PC-3 (cell line): ENCODE results near the gene ARHGEF17.

Experiments used
- CTCF ChIP-seq: fragments of 300-600 bp; sonication (generic); conservative IDR thresholded peaks from 2 replicates; pipeline ENCODE4 v1.5.1; 2017; ENCODE audit warnings: antibody characterized with exemption, low read depth, mild to moderate bottlenecking, low read length
- EZH2 ChIP-seq: fragments of 300-600 bp; sonication (generic); IDR thresholded peaks from one replicate; pipeline ENCODE4 v1.6.1; 2017; ENCODE audit warnings: antibody characterized with exemption, mild to moderate bottlenecking, low read length; ENCODE audit not compliant: unreplicated experiment
- EZH2phosphoT487 ChIP-seq: fragments of 300-600 bp; sonication (generic); IDR thresholded peaks from 2 replicates; pipeline ENCODE4 v1.6.1; 2018; ENCODE audit warnings: mild to moderate bottlenecking, antibody characterized with exemption, low read length, borderline replicate concordance

- TF ChIP-seq EZH2phosphoT487 (no peak), CTCF (no peak), EZH2 (no peak)
Observed at GRCh38 chr11:73379189-73379880, 71.3 kb downstream of the ARHGEF17 start.
